K562 (cell line): Measurements from ENCODE around the gene ASXL2. TPM values are rescaled to one million over a fixed set of nuclear protein-coding genes. Genes with fewer than 3 reads are reported as not detected.

ENCODE experiments used
- ATAC-seq: fragments of 200-7000 bp; cut with Tn5 transposase; 3 replicates; pipeline ENCODE4 v1.9.1; 2020; ENCODE audit warnings: moderate library complexity
- BruUV-seq: library from RNA; stranded (reverse); fragments of 400-500 nt; replicated peaks from 2 replicates; lab custom pipeline; 2021; lab: Mats Ljungman, UMichigan
- CTCF ChIA-PET: fragments of 300-600 bp; formaldehyde crosslinking; extraction: SDS; loops from one replicate; lab custom pipeline; 2021; ENCODE audit warnings: low intra/inter-chr PET ratio; lab: Yijun Ruan, JAX
- POLR2A ChIA-PET: fragments of 300-600, 350-650 bp; sonication (Branson Sonifier 250); formaldehyde crosslinking; extraction: SDS; loops from one replicate; lab custom pipeline; 2021; ENCODE audit warnings: antibody characterized with exemption, inconsistent platforms; lab: Yijun Ruan, JAX
- DNase-seq, 4 experiments: peaks; one replicate each; pipeline versions ENCODE4 v3.0.0 to v3.0.0-alpha.2; 2011 to 2018; ENCODE audit warnings: low spot score in 3 of 4, mixed read lengths in 3 of 4; ENCODE audit errors: extremely low read depth in 1 of 4
- FAIRE-seq: peaks from 2 replicates; lab custom pipeline; 2011; peaks lifted over from hg19 to GRCh38; lab: Jason Lieb, UNC
- H2AFZ ChIP-seq: 2 replicates; pipeline ENCODE4 v1.6.0; 2011; ENCODE audit warnings: low read depth, low read length, control low read depth, inconsistent platforms
- H3K27ac ChIP-seq: fragments of 200-600 bp; 3 replicates; pipeline ENCODE4 v1.8.0; 2011; ENCODE audit warnings: low read depth, mild to moderate bottlenecking, control low read depth, inconsistent platforms, low read length, moderate library complexity, mixed read lengths; ENCODE audit errors: extremely low read depth
- H3K27me3 ChIP-seq, 2 experiments: fragments of 300-600 bp in 1 of 2; 2 replicates in 1 of 2; 3 replicates in 1 of 2; pipeline versions ENCODE4 v1.6.0 to v1.8.0; 2011; ENCODE audit warnings: inconsistent platforms in 2 of 2, low read length in 2 of 2, mild to moderate bottlenecking in 1 of 2, mixed read lengths in 1 of 2, moderate library complexity in 1 of 2; ENCODE audit not compliant: control insufficient read depth in 2 of 2, insufficient read depth in 2 of 2
- H3K36me3 ChIP-seq: fragments of 300-600 bp; 3 replicates; pipeline ENCODE4 v1.8.0; 2011; ENCODE audit warnings: mild to moderate bottlenecking, low read length, inconsistent platforms; ENCODE audit not compliant: control insufficient read depth, insufficient read depth
- H3K4me1 ChIP-seq, 2 experiments: fragments of 200-600 bp in 1 of 2; replicated peaks in 1 of 2; 2 replicates in 1 of 2; 3 replicates in 1 of 2; pipeline versions ENCODE4 v1.5.1 to v1.8.0; 2011; ENCODE audit warnings: inconsistent platforms in 2 of 2, low read length in 2 of 2, mild to moderate bottlenecking in 1 of 2, mixed read lengths in 1 of 2, moderate library complexity in 1 of 2; ENCODE audit not compliant: control insufficient read depth in 2 of 2, insufficient read depth in 2 of 2
- H3K4me2 ChIP-seq: 2 replicates; pipeline ENCODE4 v1.6.1; 2011; ENCODE audit warnings: low read length, control low read depth, inconsistent platforms, mixed read lengths; ENCODE audit not compliant: insufficient read depth
- H3K4me3 ChIP-seq: fragments of 200-600 bp; sonication (generic), shearing (Covaris generic); 2 replicates; pipeline ENCODE4 v1.5.1; 2016; ENCODE audit warnings: control low read depth, inconsistent platforms
- H3K79me2 ChIP-seq: fragments of 200-600 bp; 3 replicates; pipeline ENCODE4 v1.8.0; 2011; ENCODE audit warnings: low read length, inconsistent platforms; ENCODE audit not compliant: control insufficient read depth, insufficient read depth
- H3K9ac ChIP-seq, 2 experiments: 2 replicates each; pipeline versions ENCODE4 v1.6.0 to v1.6.1; 2011; ENCODE audit warnings: low read depth in 2 of 2, low read length in 2 of 2, control low read depth in 1 of 2, inconsistent platforms in 1 of 2, mild to moderate bottlenecking in 1 of 2, mixed read lengths in 1 of 2; ENCODE audit not compliant: insufficient read depth in 1 of 2
- H3K9me1 ChIP-seq: one replicate; pipeline ENCODE4 v1.6.0; 2011; ENCODE audit warnings: inconsistent platforms, mild to moderate bottlenecking, low read length, moderate library complexity; ENCODE audit not compliant: control insufficient read depth, insufficient read depth
- H3K9me3 ChIP-seq: replicated peaks from 2 replicates; pipeline ENCODE4 v1.5.1; 2011; ENCODE audit warnings: low read depth, low read length, inconsistent platforms; ENCODE audit not compliant: control insufficient read depth, insufficient read depth
- H4K20me1 ChIP-seq: replicated peaks from 2 replicates; pipeline ENCODE4 v1.6.1; 2011; ENCODE audit warnings: low read length, inconsistent platforms, mixed read lengths; ENCODE audit not compliant: control insufficient read depth, insufficient read depth
- BRF1 ChIP-seq: IDR thresholded peaks from 3 replicates; pipeline ENCODE4 v1.6.1; 2011; ENCODE audit warnings: borderline replicate concordance, mild to moderate bottlenecking; ENCODE audit not compliant: insufficient read length; ENCODE audit errors: extremely low read depth
- ERF ChIP-seq: fragments of 450-650 bp; formaldehyde crosslinking; IDR thresholded peaks from 2 replicates; pipeline ENCODE4 v1.4.0; 2020; ENCODE audit warnings: mild to moderate bottlenecking, mixed read lengths
- ESRRB ChIP-seq: fragments of 250-450 bp; sonication (Bioruptor Pico); IDR thresholded peaks from 2 replicates; pipeline ENCODE4 v1.5.0; 2020; ENCODE audit warnings: mild to moderate bottlenecking, moderate library complexity, borderline replicate concordance
- HNRNPK ChIP-seq: fragments of 200-400 bp; formaldehyde crosslinking; IDR thresholded peaks from one replicate; pipeline ENCODE4 v1.6.1; 2018; ENCODE audit warnings: mild to moderate bottlenecking, low read depth, low read length; ENCODE audit not compliant: poor library complexity, severe bottlenecking
- JUND ChIP-seq, 2 experiments: IDR thresholded peaks; 2 replicates in 1 of 2; 3 replicates in 1 of 2; pipeline ENCODE4 v1.6.1; 2011; ENCODE audit warnings: borderline replicate concordance in 2 of 2, low read depth in 2 of 2, low read length in 2 of 2, improper control_type of control experiment in 1 of 2, missing biosample characterization in 1 of 2, missing genetic modification characterization in 1 of 2, missing genetic modification reagents in 1 of 2
- MCM3 ChIP-seq: fragments of 450-650 bp; IDR thresholded peaks from 2 replicates; pipeline ENCODE4 v1.6.1; 2016
- NKRF ChIP-seq: fragments of 450-650 bp; IDR thresholded peaks from 2 replicates; pipeline ENCODE4 v1.6.1; 2016; ENCODE audit warnings: borderline replicate concordance
- RFX7 ChIP-seq: fragments of 250-450 bp; sonication (Bioruptor Pico); IDR thresholded peaks from 2 replicates; pipeline ENCODE4 v1.5.1; 2021; ENCODE audit warnings: mild to moderate bottlenecking
- SIRT6 ChIP-seq: IDR thresholded peaks from one replicate; pipeline ENCODE4 v1.6.1; 2012; ENCODE audit warnings: low read depth, mild to moderate bottlenecking, control low read depth, inconsistent platforms, low read length, moderate library complexity
- SLC30A9 ChIP-seq: fragments of 250-450 bp; sonication (Bioruptor Pico); IDR thresholded peaks from 2 replicates; pipeline ENCODE4 v1.8.0; 2022; ENCODE audit warnings: mild to moderate bottlenecking, moderate library complexity
- TBL1XR1 ChIP-seq, 2 experiments: IDR thresholded peaks; 2 replicates each; pipeline ENCODE4 v1.6.1; 2012; ENCODE audit warnings: improper control_type of control experiment in 2 of 2, low read length in 2 of 2, mild to moderate bottlenecking in 1 of 2
- ZC3H4 ChIP-seq: sonication (generic); formaldehyde crosslinking; IDR thresholded peaks from 2 replicates; pipeline ENCODE4 v1.9.0; 2021; ENCODE audit warnings: missing genetic modification reagents, borderline replicate concordance
- ZNF140 ChIP-seq: fragments of 250-450 bp; sonication (Bioruptor Pico); IDR thresholded peaks from 2 replicates; pipeline ENCODE4 v1.8.0; 2021; ENCODE audit warnings: moderate library complexity, mild to moderate bottlenecking, inconsistent platforms
- ZNF696 ChIP-seq: fragments of 250-450 bp; sonication (Bioruptor Pico); conservative IDR thresholded peaks from 2 replicates; pipeline ENCODE4 v1.4.0; 2020; ENCODE audit warnings: mild to moderate bottlenecking, moderate library complexity
- WGBS: fragments of 100-300 bp; shearing (Covaris generic); methylation state at CpG from one replicate; pipeline ENCODE4 v1.1.6; 2016; ENCODE audit warnings: low coverage, mixed read lengths; ENCODE audit not compliant: insufficient coverage; ENCODE audit errors: missing lambda C conversion rate; 5-methylcytosine and 5-hydroxymethylcytosine counted together
- in situ Hi-C: fragments of 300-500 bp; cut with MboI; formaldehyde crosslinking; loops from 4 replicates; pipeline ENCODE4 v1.15.0; 2018; ENCODE audit warnings: inconsistent platforms, mixed read lengths
- intact Hi-C: fragments of 100-400 bp; cut with micrococcal nuclease; formaldehyde crosslinking; loops from 2 replicates; pipeline ENCODE4 v1.14.2; 2022
- polyA plus RNA-seq, 8 experiments: library from polyadenylated mRNA; depleted of rRNA in 4 of 8; stranded (reverse) in 5 of 8; unstranded in 3 of 8; fragments of >200 nt; fragmentation: Nextera tagmentation in 2 of 8; fragmentation: Illumina TruSeq in 1 of 8; extraction: Ambion mirVana in 2 of 8; extraction: Trizol in 1 of 8; gene quantifications; 2 replicates each; pipeline versions ENCODE4 v1.2.1 to v1.2.3, GENCODE V29; 2011 to 2014; ENCODE audit warnings: inconsistent platforms in 1 of 8, missing spikeins in 1 of 8
- total RNA-seq, 7 experiments: library from RNA; depleted of rRNA in 6 of 7; stranded (reverse); fragments of >200 nt in 6 of 7; fragmentation: Illumina TruSeq in 2 of 7; extraction: Trizol in 2 of 7; gene quantifications; 2 replicates each; pipeline versions ENCODE4 v1.2.1 to v1.2.3, GENCODE V29; 2011 to 2021; ENCODE audit warnings: low replicate concordance in 1 of 7
- TF ChIP-seq, protein P1 (sequence below), 2 experiments: IDR thresholded peaks; 2 replicates each; pipeline ENCODE4 v1.6.1; 2011; ENCODE audit warnings: borderline replicate concordance in 1 of 2, control low read depth in 1 of 2, low read depth in 1 of 2, low read length in 1 of 2, mild to moderate bottlenecking in 1 of 2, mixed read lengths in 1 of 2, moderate library complexity in 1 of 2; ENCODE audit not compliant: insufficient read depth in 1 of 2, insufficient read length in 1 of 2, poor library complexity in 1 of 2, severe bottlenecking in 1 of 2; ENCODE audit errors: extremely low read depth in 1 of 2

The ASXL2 gene
- total and polyA plus RNA-seq, 9 of the 15 experiments (the other 6 are each of a cell fraction or from before 2014, with no cell fraction given), result 2.2 to 25.9 (median 9.0) TPM

DNA sequence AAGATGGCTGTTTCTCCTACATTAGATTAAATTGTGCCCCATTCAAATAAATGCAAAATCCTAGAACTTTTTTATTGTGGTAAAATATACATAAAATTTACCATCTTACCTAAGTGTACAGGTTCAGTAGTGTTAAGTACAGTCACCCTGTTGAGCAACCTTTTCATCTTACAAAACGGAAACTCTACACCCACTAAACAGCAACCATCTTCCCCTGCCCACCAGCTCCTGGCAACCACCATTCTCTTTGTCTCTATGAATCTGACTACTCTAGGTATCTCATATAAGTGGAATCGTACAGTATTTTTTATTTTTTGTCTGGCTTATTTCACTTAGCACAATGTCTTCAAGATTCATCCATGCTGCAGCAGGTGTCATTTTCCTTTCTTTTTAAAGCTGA, 53.0 kb downstream of the ASXL2 start:
- Histone ChIP-seq H3K9me1 (no peaks in the 10 kb centered on the region), H4K20me1 (no peaks in the 10 kb centered on the region), H3K27ac (no peak overlapping the region), H3K9ac (no peak overlapping the region), H3K9me3 (no peaks in the 10 kb centered on the region), H2AFZ (no peak overlapping the region), H3K79me2 (peaks cover 17% of the 10 kb centered on the region), H3K27me3 (no peaks in the 10 kb centered on the region), H3K4me2 (no peak overlapping the region), H3K36me3 (peaks cover 5% of the 10 kb centered on the region; the same call in 1 of the 3 replicates), H3K4me3 (no peak overlapping the region), H3K4me1 (peaks cover 5 to 7% of the 10 kb centered on the region in 2 experiments)
- TF ChIP-seq TBL1XR1 (IDR thresholded peaks at IDR 0.05; ENCODE audit: low read length in 2 of 2), result no peak
- no peak for TF ChIP-seq JUND (IDR thresholded peaks at IDR 0.05; ENCODE audit: borderline replicate concordance, low read depth, low read length)
- TF ChIP-seq JUND (tag; IDR thresholded peaks at IDR 0.05; ENCODE audit: borderline replicate concordance, low read depth, low read length), result no peak
- TF ChIP-seq SLC30A9 (CRISPR knock-in tag), result no peak
- TF ChIP-seq, protein P1, sequence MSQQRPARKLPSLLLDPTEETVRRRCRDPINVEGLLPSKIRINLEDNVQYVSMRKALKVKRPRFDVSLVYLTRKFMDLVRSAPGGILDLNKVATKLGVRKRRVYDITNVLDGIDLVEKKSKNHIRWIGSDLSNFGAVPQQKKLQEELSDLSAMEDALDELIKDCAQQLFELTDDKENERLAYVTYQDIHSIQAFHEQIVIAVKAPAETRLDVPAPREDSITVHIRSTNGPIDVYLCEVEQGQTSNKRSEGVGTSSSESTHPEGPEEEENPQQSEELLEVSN (IDR thresholded peaks at IDR 0.05; ENCODE audit: borderline replicate concordance in 1 of 2, extremely low read depth in 1 of 2, insufficient read depth in 1 of 2, insufficient read length in 1 of 2, low read depth in 1 of 2, low read length in 1 of 2, poor library complexity in 1 of 2, severe bottlenecking in 1 of 2), result no peak
- no peak for TF ChIP-seq BRF1
- no peak for TF ChIP-seq ZC3H4 (CRISPR knock-in tag)
- no peak for TF ChIP-seq HNRNPK
- TF ChIP-seq ZNF696 (CRISPR knock-in tag), result no peak
- no peak for TF ChIP-seq SIRT6
- TF ChIP-seq RFX7 (CRISPR knock-in tag), result no peak
- TF ChIP-seq ZNF140 (CRISPR knock-in tag), result no peak
- TF ChIP-seq MCM3, result no peak
- no peak for TF ChIP-seq ERF (CRISPR knock-in tag)
- no peak for TF ChIP-seq ESRRB (CRISPR knock-in tag)
- no peak for TF ChIP-seq NKRF
- ChIA-PET CTCF (no interaction called here), POLR2A (interaction anchor here (0.9 to 1.3 kb wide), 2 partner anchors 8 to 13 kb away, joined by 3 to 4 read pairs; no protein-coding TSS in a partner anchor)
- FAIRE-seq (no peak), DNase-seq (no peak), ATAC-seq (no peak)
- in situ Hi-C loops (no loop called here), intact Hi-C loops (no loop called here)
- BruUV-seq, result no TSS peak
- WGBS, result 91% methylated on average over 2 of the region's 2 CpGs
